ENCODE measurements around the gene NCCRP1.

DNA sequence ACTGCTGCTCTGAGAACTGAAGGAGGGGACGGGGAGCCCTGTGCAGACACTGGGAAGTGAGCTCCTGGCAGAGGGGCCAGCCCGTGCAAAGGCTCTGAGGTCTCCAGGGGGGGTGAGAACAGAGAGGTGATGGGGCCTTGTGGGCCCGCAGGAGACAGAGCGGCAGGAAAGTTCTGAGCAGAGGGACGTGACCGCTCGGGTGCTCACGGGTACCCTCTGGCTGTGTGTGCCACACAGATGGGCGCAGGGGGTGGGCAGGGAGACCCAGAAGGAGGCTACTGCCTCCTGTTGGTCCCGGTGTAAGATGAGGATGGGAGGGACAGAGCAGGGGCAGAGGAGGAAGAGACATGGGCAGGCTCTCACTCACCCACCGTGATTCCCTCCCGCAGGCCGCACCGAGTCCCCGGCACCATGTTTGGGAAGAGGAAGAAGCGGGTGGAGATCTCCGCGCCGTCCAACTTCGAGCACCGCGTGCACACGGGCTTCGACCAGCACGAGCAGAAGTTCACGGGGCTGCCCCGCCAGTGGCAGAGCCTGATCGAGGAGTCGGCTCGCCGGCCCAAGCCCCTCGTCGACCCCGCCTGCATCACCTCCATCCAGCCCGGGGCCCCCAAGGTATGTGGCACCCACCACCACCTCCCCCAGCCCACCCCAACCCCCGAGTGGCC lies 27.5 kb upstream of the NCCRP1 start:
- TF ChIP-seq CTCF (IDR thresholded peaks at IDR 0.05) = no peak
- no peak for TF ChIP-seq ZFX (IDR thresholded peaks at IDR 0.05; ENCODE audit: borderline replicate concordance)

Data from 22Rv1 (cell line).